BLaER1 treated with 17β-estradiol and CSF1 and Interleukin-3, amounts not matched to agents 10 nM and 100 nM (cell line): ENCODE data around the gene PDGFA.

Experiments
- H3K27ac ChIP-seq, 11 experiments: shearing (Covaris generic); formaldehyde crosslinking; 2 replicates each; pipeline ENCODE4 v1.8.1; 2022
- H3K27me3 ChIP-seq, 11 experiments: shearing (Covaris generic); formaldehyde crosslinking; 2 replicates each; pipeline ENCODE4 v1.8.1; 2022
- H3K36me3 ChIP-seq, 11 experiments: shearing (Covaris generic); formaldehyde crosslinking; 2 replicates each; pipeline ENCODE4 v1.8.1; 2022
- H3K4me1 ChIP-seq, 10 experiments: shearing (Covaris generic); formaldehyde crosslinking; 2 replicates each; pipeline ENCODE4 v1.8.1; 2022
- H3K4me2 ChIP-seq, 11 experiments: shearing (Covaris generic); formaldehyde crosslinking; 2 replicates each; pipeline ENCODE4 v1.8.1; 2022
- H3K4me3 ChIP-seq, 10 experiments: shearing (Covaris generic); formaldehyde crosslinking; 2 replicates each; pipeline ENCODE4 v1.8.1; 2022
- H3K9ac ChIP-seq, 11 experiments: shearing (Covaris generic); formaldehyde crosslinking; 2 replicates each; pipeline ENCODE4 v1.8.1; 2022
- H3K9me3 ChIP-seq, 11 experiments: shearing (Covaris generic); formaldehyde crosslinking; replicated peaks in 1 of 11; 2 replicates each; pipeline ENCODE4 v1.8.1; 2022
- H4K20me1 ChIP-seq, 11 experiments: shearing (Covaris generic); formaldehyde crosslinking; 2 replicates each; pipeline ENCODE4 v1.8.1; 2022
- Cebpa-rat ChIP-seq, 11 experiments: shearing (Covaris generic); IDR thresholded peaks; 2 replicates each; pipeline ENCODE4 v1.8.1; 2022

Gene PDGFA

GRCh38 chr7:510131-510481, 9.5 kb downstream of the PDGFA start:
- Histone ChIP-seq H3K9me3 (no peaks in the 10 kb centered on the region), H4K20me1 (peaks cover 17 to 60% (median 34%) of the 10 kb centered on the region in 11 experiments; a peak in 20 of 22 replicates), H3K4me1 (peaks cover 16 to 28% (median 25%) of the 10 kb centered on the region in 10 experiments), H3K27ac (no peak overlapping the region), H3K9ac (no peak overlapping the region), H3K36me3 (peaks cover 0 to 15% (median 0%) of the 10 kb centered on the region in 11 experiments; a peak in 4 of 22 replicates), H3K4me3 (no peak overlapping the region), H3K4me2 (no peak overlapping the region), H3K27me3 (peaks cover 27 to 39% (median 34%) of the 10 kb centered on the region in 11 experiments)
- no peak for TF ChIP-seq Cebpa-rat (IDR thresholded peaks at IDR 0.05)

GRCh38 chr7:509426-510130, 10.1 kb downstream of the PDGFA start:
- no peak for TF ChIP-seq Cebpa-rat (IDR thresholded peaks at IDR 0.05)

GRCh38 chr7:508461-509170, 11.0 kb downstream of the PDGFA start:
- peaks cover 12 to 24% (median 19%) of the 10 kb centered on the region in 11 experiments for H3K27me3 ChIP-seq
- H3K27ac ChIP-seq: no peak overlapping the region
- no peak overlapping the region for H3K4me2 ChIP-seq
- H4K20me1 ChIP-seq: peaks cover 8 to 59% (median 28%) of the 10 kb centered on the region in 11 experiments; a peak in 19 of 22 replicates
- H3K4me1 ChIP-seq: peaks cover 6 to 23% (median 12%) of the 10 kb centered on the region in 10 experiments
- no peak overlapping the region for H3K9ac ChIP-seq
- no peaks in the 10 kb centered on the region for H3K9me3 ChIP-seq
- no peak overlapping the region for H3K4me3 ChIP-seq
- no peak for TF ChIP-seq Cebpa-rat (IDR thresholded peaks at IDR 0.05)
- H3K36me3 ChIP-seq: peaks cover 0 to 15% (median 0%) of the 10 kb centered on the region in 11 experiments; a peak in 4 of 22 replicates

More at GRCh38 chr7:509426-510130, 10.1 kb downstream of the PDGFA start:
- peaks cover 0 to 15% (median 0%) of the 10 kb centered on the region in 11 experiments; a peak in 4 of 22 replicates for H3K36me3 ChIP-seq
- H3K9ac ChIP-seq: no peak overlapping the region
- no peaks in the 10 kb centered on the region for H3K9me3 ChIP-seq
- H3K4me3 ChIP-seq: no peak overlapping the region
- no peak overlapping the region for H3K27ac ChIP-seq
- peaks cover 22 to 33% (median 29%) of the 10 kb centered on the region in 11 experiments for H3K27me3 ChIP-seq
- no peak overlapping the region for H3K4me2 ChIP-seq
- H3K4me1 ChIP-seq: peaks cover 16 to 23% (median 20%) of the 10 kb centered on the region in 10 experiments
- peaks cover 12 to 60% (median 30%) of the 10 kb centered on the region in 11 experiments; a peak in 19 of 22 replicates for H4K20me1 ChIP-seq

GRCh38 chr7:507623-508300, 11.9 kb downstream of the PDGFA start:
- TF ChIP-seq Cebpa-rat (IDR thresholded peaks at IDR 0.05): no peak
- H3K9me3 ChIP-seq: no peaks in the 10 kb centered on the region
- peaks cover 4 to 15% (median 11%) of the 10 kb centered on the region in 11 experiments for H3K27me3 ChIP-seq
- no peak overlapping the region for H3K9ac ChIP-seq
- H4K20me1 ChIP-seq: peaks cover 0 to 57% (median 27%) of the 10 kb centered on the region in 11 experiments; a peak in 18 of 22 replicates
- H3K27ac ChIP-seq: no peak overlapping the region
- no peak overlapping the region for H3K4me2 ChIP-seq
- H3K4me3 ChIP-seq: no peak overlapping the region
- peaks cover 0 to 23% (median 12%) of the 10 kb centered on the region in 10 experiments; a peak in 15 of 20 replicates for H3K4me1 ChIP-seq
- peaks cover 0 to 15% (median 0%) of the 10 kb centered on the region in 11 experiments; a peak in 4 of 22 replicates for H3K36me3 ChIP-seq

GRCh38 chr7:506921-507622, 12.6 kb downstream of the PDGFA start:
- Histone ChIP-seq H3K9ac (no peak overlapping the region; a peak in 2 of 22 replicates), H3K4me3 (no peak overlapping the region), H3K4me1 (peaks cover 0 to 26% (median 16%) of the 10 kb centered on the region in 10 experiments; a peak in 13 of 20 replicates), H3K36me3 (peaks cover 0 to 15% (median 0%) of the 10 kb centered on the region in 11 experiments; a peak in 4 of 22 replicates), H3K4me2 (no peak overlapping the region), H3K9me3 (no peaks in the 10 kb centered on the region), H3K27ac (no peak overlapping the region), H4K20me1 (peaks cover 0 to 57% (median 20%) of the 10 kb centered on the region in 11 experiments; a peak in 14 of 22 replicates), H3K27me3 (peaks cover 0 to 8% (median 4%) of the 10 kb centered on the region in 11 experiments; a peak in 8 of 22 replicates)
- no peak for TF ChIP-seq Cebpa-rat (IDR thresholded peaks at IDR 0.05)

- Histone ChIP-seq H3K9ac (no peak overlapping the region), H3K36me3 (peaks cover 0 to 20% (median 0%) of the 10 kb centered on the region in 11 experiments; a peak in 5 of 22 replicates)
Observed at GRCh38 chr7:506391-506831, 13.2 kb downstream of the PDGFA start.

GRCh38 chr7:505171-505570, 14.5 kb downstream of the PDGFA start:
- Histone ChIP-seq H3K9ac (no peak overlapping the region), H3K27me3 (no peaks in the 10 kb centered on the region), H3K4me1 (peaks cover 0 to 27% (median 16%) of the 10 kb centered on the region in 10 experiments; a peak in 13 of 20 replicates), H3K36me3 (peaks cover 0 to 33% (median 0%) of the 10 kb centered on the region in 11 experiments; a peak in 6 of 22 replicates), H3K27ac (no peak overlapping the region), H4K20me1 (peaks cover 0 to 58% (median 15%) of the 10 kb centered on the region in 11 experiments; a peak in 10 of 22 replicates), H3K4me2 (no peak overlapping the region), H3K4me3 (no peak overlapping the region), H3K9me3 (no peaks in the 10 kb centered on the region)
- TF ChIP-seq Cebpa-rat (IDR thresholded peaks at IDR 0.05): no peak

More at GRCh38 chr7:506391-506831, 13.2 kb downstream of the PDGFA start:
- H3K9me3 ChIP-seq: no peaks in the 10 kb centered on the region
- H3K4me2 ChIP-seq: no peak overlapping the region
- no peak overlapping the region for H3K4me3 ChIP-seq
- H3K27ac ChIP-seq: no peak overlapping the region
- H4K20me1 ChIP-seq: peaks cover 0 to 58% (median 15%) of the 10 kb centered on the region in 11 experiments; a peak in 10 of 22 replicates
- H3K4me1 ChIP-seq: peaks cover 0 to 27% (median 16%) of the 10 kb centered on the region in 10 experiments; a peak in 13 of 20 replicates
- peaks cover 0 to 2% (median 0%) of the 10 kb centered on the region in 11 experiments; a peak in 1 of 22 replicates for H3K27me3 ChIP-seq
- no peak for TF ChIP-seq Cebpa-rat (IDR thresholded peaks at IDR 0.05)
